GM19193 (cell line): Measurements from ENCODE around the gene EPB41L2.

Experiments
- POLR2A ChIP-seq: IDR thresholded peaks from 4 replicates; pipeline ENCODE4 v1.6.1; 2011; ENCODE audit not compliant: insufficient read depth, insufficient read length; ENCODE audit errors: extremely low read depth

EPB41L2 gene

GRCh38 chr6:131063028-131063763 is at the start of gene EPB41L2:
TSS of gene EPB41L2 (minus strand) at chr6:131063245. CDS start at chr6:130956485, 106,760 bp downstream.
- peak; percentile 79 for TF ChIP-seq POLR2A

- no peak for TF ChIP-seq POLR2A
These were observed 49.2 kb upstream of the EPB41L2 start for GRCh38 chr6:131112249-131112648.

GRCh38 chr6:131107151-131107550 is 44.1 kb upstream of the EPB41L2 start:
- no peak for TF ChIP-seq POLR2A

- TF ChIP-seq POLR2A: no peak
These were observed 40.9 kb upstream of the EPB41L2 start for GRCh38 chr6:131103901-131104300.

GRCh38 chr6:131103296-131103695 is 40.3 kb upstream of the EPB41L2 start:
- no peak for TF ChIP-seq POLR2A

GRCh38 chr6:131101911-131102680 is 39.1 kb upstream of the EPB41L2 start:
- TF ChIP-seq POLR2A: no peak

GRCh38 chr6:131096786-131097185 is 33.7 kb upstream of the EPB41L2 start:
- TF ChIP-seq POLR2A: no peak

- TF ChIP-seq POLR2A: no peak
These were observed 30.3 kb upstream of the EPB41L2 start for GRCh38 chr6:131093334-131093733.

GRCh38 chr6:131084982-131085381 is 21.9 kb upstream of the EPB41L2 start:
- TF ChIP-seq POLR2A: no peak

GRCh38 chr6:131083687-131084086 is 20.6 kb upstream of the EPB41L2 start:
- TF ChIP-seq POLR2A: no peak

GRCh38 chr6:131082335-131082734 is 19.3 kb upstream of the EPB41L2 start:
- TF ChIP-seq POLR2A: no peak

GRCh38 chr6:131080084-131080483 is 17.0 kb upstream of the EPB41L2 start:
- TF ChIP-seq POLR2A: no peak

GRCh38 chr6:131073577-131073976 is 10.5 kb upstream of the EPB41L2 start:
- no peak for TF ChIP-seq POLR2A

- no peak for TF ChIP-seq POLR2A
These were observed 7.0 kb upstream of the EPB41L2 start for GRCh38 chr6:131070061-131070460.

- no peak for TF ChIP-seq POLR2A
These were observed 5.1 kb upstream of the EPB41L2 start for GRCh38 chr6:131068165-131068564.

- no peak for TF ChIP-seq POLR2A
These were observed 4.5 kb upstream of the EPB41L2 start for GRCh38 chr6:131067521-131067920.
